Right ventricle myocardium superior (tissue), 1 donor: ENCODE measurements around the gene CRIM1. TPM values are rescaled to one million over a fixed set of nuclear protein-coding genes. Genes with fewer than 3 reads are reported as not detected.
"Not testable (repeated sequence)": the region's sequence is repeated elsewhere in the genome, so short reads cannot be mapped to it uniquely, and the experiment has no call there.

ENCODE experiments used
- ATAC-seq: fragments of 200-7000 bp; cut with Tn5 transposase; one replicate; pipeline ENCODE4 v1.9.1; 2020; ENCODE audit warnings: mild to moderate bottlenecking; ENCODE audit not compliant: poor library complexity
- DNase-seq: peaks from one replicate; pipeline ENCODE4 v3.0.0-alpha.2; 2020
- intact Hi-C: fragments of 100-400 bp; cut with DNase I; formaldehyde crosslinking; loops from one replicate; pipeline ENCODE4 v1.11.2; 2022
- total RNA-seq: library from RNA; stranded (reverse); fragmentation: NEBNext Ultra II Directional; extraction: Animal tissue kit (Norgen Biotek cat#: 25700); gene quantifications from one replicate; pipeline ENCODE4 v1.2.1, GENCODE V29; 2021
- donor health status: DM: no; HTN: yes; CAD: no; lungs with severe emphysema.

Gene CRIM1
- total RNA-seq, 1 donor from 2014 or later = 17.2 TPM

- intact Hi-C loops = no loop called here
- no peak for DNase-seq
- no peak for ATAC-seq
Measured at GRCh38 chr2:36343606-36344005, 12.0 kb upstream of the CRIM1 start.

- intact Hi-C loops = no loop called here
- ATAC-seq (no peak), DNase-seq (no peak)
Measured at GRCh38 chr2:36348721-36349120, 6.9 kb upstream of the CRIM1 start.

- ATAC-seq (no peak), DNase-seq (no peak)
- intact Hi-C loops = loop anchor here (5.0 to 10.0 kb wide), 3 partner anchors 156 to 311 kb away; partner anchors contain the start of gene FEZ2
Measured at GRCh38 chr2:36351291-36351690, 4.3 kb upstream of the CRIM1 start.

GRCh38 chr2:36351736-36352349 lies 3.7 kb upstream of the CRIM1 start:
- ATAC-seq = no peak
- no peak for DNase-seq
- intact Hi-C loops = loop anchor here (5.0 to 10.0 kb wide), 3 partner anchors 155 to 310 kb away; partner anchors contain the start of gene FEZ2

- intact Hi-C loops = loop anchor here (5.0 to 10.0 kb wide), 3 partner anchors 155 to 310 kb away; partner anchors contain the start of gene FEZ2
- no peak for DNase-seq
- ATAC-seq = no peak
Measured at GRCh38 chr2:36352701-36353100, 2.9 kb upstream of the CRIM1 start.

- DNase-seq = no peak
- intact Hi-C loops = loop anchor here (5.0 to 10.0 kb wide), 4 partner anchors 103 to 308 kb away; partner anchors contain the start of gene FEZ2
- no peak for ATAC-seq
Measured at GRCh38 chr2:36354811-36355150, 797 bp upstream of the CRIM1 start.

- intact Hi-C loops = loop anchor here (5.0 to 10.0 kb wide), 2 partner anchors 101 to 239 kb away; partner anchors contain the start of gene FEZ2
- DNase-seq (no peak), ATAC-seq (peak; percentile 6)
Measured at GRCh38 chr2:36355890-36356297, 316 bp downstream of the CRIM1 start.

GRCh38 chr2:36356298-36356989 lies 866 bp downstream of the CRIM1 start:
- peak; percentile 18 for ATAC-seq
- intact Hi-C loops = loop anchor here (5.0 to 10.0 kb wide), 2 partner anchors 101 to 238 kb away; partner anchors contain the start of gene FEZ2
- DNase-seq = peak; percentile 63

- DNase-seq (peak; percentile 48), ATAC-seq (peak; percentile 16)
- intact Hi-C loops = loop anchor here (5.0 to 10.0 kb wide), 2 partner anchors 100 to 238 kb away; partner anchors contain the start of gene FEZ2
Measured at GRCh38 chr2:36356990-36357846, 1.6 kb downstream of the CRIM1 start.

GRCh38 chr2:36357847-36358659 lies 2.5 kb downstream of the CRIM1 start:
- ATAC-seq = peak; percentile 22
- intact Hi-C loops = loop anchor here (5.0 to 10.0 kb wide), 2 partner anchors 99 to 237 kb away; partner anchors contain the start of gene FEZ2
- no peak for DNase-seq

- intact Hi-C loops = loop anchor here (5.0 to 10.0 kb wide), 2 partner anchors 98 to 236 kb away; partner anchors contain the start of gene FEZ2
- ATAC-seq = no peak
- no peak for DNase-seq
Measured at GRCh38 chr2:36359067-36359466, 3.5 kb downstream of the CRIM1 start.

- intact Hi-C loops = loop anchor here (10.0 kb wide), 1 partner anchor 55 kb away; no protein-coding TSS in a partner anchor
- ATAC-seq (no peak), DNase-seq (no peak)
Measured at GRCh38 chr2:36360063-36360462, 4.5 kb downstream of the CRIM1 start.

GRCh38 chr2:36360834-36361233 lies 5.3 kb downstream of the CRIM1 start:
- ATAC-seq (no peak), DNase-seq (no peak)
- intact Hi-C loops = loop anchor here (10.0 kb wide), 1 partner anchor 54 kb away; no protein-coding TSS in a partner anchor

- DNase-seq = no peak
- ATAC-seq = no peak
- intact Hi-C loops = loop anchor here (10.0 kb wide), 1 partner anchor 53 kb away; no protein-coding TSS in a partner anchor
Measured at GRCh38 chr2:36361396-36361795, 5.8 kb downstream of the CRIM1 start.

- intact Hi-C loops = loop anchor here (10.0 kb wide), 1 partner anchor 53 kb away; no protein-coding TSS in a partner anchor
- ATAC-seq (no peak), DNase-seq (no peak)
Measured at GRCh38 chr2:36362291-36362690, 6.7 kb downstream of the CRIM1 start.

GRCh38 chr2:36363085-36363484 lies 7.5 kb downstream of the CRIM1 start:
- not testable (repeated sequence) for ATAC-seq, DNase-seq
- intact Hi-C loops = loop anchor here (10.0 kb wide), 1 partner anchor 52 kb away; no protein-coding TSS in a partner anchor

- intact Hi-C loops = loop anchor here (10.0 kb wide), 1 partner anchor 48 kb away; no protein-coding TSS in a partner anchor
- ATAC-seq = no peak
- DNase-seq = no peak
Measured at GRCh38 chr2:36366491-36367120, 11.0 kb downstream of the CRIM1 start.
